ENCODE data around the gene RSPH1.

The RSPH1 gene

DNA sequence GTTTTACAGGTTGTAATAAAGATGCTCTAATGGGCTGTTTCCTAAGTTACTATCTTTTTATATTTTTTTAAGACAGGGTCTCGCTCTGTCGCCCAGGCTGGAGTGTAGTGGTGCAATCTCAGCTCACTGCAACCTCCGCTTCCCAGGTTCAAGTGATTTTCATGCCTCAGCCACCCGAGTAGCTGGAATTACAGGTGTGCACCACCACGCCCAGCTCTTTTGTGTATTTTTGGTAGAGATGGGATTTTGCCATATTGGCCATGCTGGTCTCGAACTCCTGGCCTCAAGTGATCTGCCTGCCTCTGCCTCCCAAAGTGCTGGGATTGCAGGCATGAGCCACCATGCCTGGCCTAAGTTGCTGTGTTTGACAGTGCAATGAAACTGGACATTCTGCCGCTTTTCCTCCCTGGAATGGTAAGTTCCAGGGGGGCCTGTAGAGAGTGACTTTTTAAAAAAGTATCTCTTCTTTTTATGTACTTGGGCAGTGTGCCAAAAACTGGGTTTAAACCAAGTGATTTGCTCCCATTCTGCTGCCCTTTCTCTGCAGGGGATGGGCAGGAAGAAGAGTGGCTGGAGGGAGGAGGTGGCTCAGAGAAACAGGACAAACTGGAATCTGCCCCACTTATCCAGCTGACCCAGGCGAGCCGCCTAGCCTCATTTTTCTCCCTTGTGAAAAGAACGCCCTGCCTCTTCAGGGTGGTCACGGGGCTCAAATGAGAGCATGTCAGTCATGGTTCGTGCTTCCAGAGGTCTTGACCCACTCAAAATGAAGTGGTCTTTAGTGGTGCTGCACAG lies 19.9 kb upstream of the RSPH1 start:
- Histone ChIP-seq H3K9me3 (ENCODE audit: control insufficient read depth, insufficient read depth, low read length) (no peaks in the 10 kb centered on the region), H3K9me2 (replicated peaks; ENCODE audit: control insufficient read depth, low read length) (no peaks in the 10 kb centered on the region), H3F3A (ENCODE audit: control insufficient read depth, insufficient read depth) (peaks cover 18% of the 10 kb centered on the region), H3K4me3 (ENCODE audit: low read length) (peak overlapping the region; percentile 93), H3K27me3 (ENCODE audit: control insufficient read depth, low read length) (no peaks in the 10 kb centered on the region), H4K20me1 (ENCODE audit: control insufficient read depth, insufficient read depth, low read depth, low read length) (0 out of 2 replicates have a peak, but pooled peaks cover 7% of the 10 kb centered on the region), H3K4me2 (ENCODE audit: low read length) (peak overlapping the region; percentile 90), H3K4me1 (ENCODE audit: control insufficient read depth, low read length) (peaks cover 32% of the 10 kb centered on the region), H3K79me2 (ENCODE audit: control insufficient read depth, low read length) (peaks cover 49% of the 10 kb centered on the region), H3K27ac (ENCODE audit: low read depth, low read length) (peak overlapping the region; percentile 53), H3K36me3 (ENCODE audit: control insufficient read depth, low read length) (peaks cover 48% of the 10 kb centered on the region)
- no peak for TF ChIP-seq EZH2phosphoT487 (IDR thresholded peaks at IDR 0.05; ENCODE audit: borderline replicate concordance, low read length)
- TF ChIP-seq, protein P1, sequence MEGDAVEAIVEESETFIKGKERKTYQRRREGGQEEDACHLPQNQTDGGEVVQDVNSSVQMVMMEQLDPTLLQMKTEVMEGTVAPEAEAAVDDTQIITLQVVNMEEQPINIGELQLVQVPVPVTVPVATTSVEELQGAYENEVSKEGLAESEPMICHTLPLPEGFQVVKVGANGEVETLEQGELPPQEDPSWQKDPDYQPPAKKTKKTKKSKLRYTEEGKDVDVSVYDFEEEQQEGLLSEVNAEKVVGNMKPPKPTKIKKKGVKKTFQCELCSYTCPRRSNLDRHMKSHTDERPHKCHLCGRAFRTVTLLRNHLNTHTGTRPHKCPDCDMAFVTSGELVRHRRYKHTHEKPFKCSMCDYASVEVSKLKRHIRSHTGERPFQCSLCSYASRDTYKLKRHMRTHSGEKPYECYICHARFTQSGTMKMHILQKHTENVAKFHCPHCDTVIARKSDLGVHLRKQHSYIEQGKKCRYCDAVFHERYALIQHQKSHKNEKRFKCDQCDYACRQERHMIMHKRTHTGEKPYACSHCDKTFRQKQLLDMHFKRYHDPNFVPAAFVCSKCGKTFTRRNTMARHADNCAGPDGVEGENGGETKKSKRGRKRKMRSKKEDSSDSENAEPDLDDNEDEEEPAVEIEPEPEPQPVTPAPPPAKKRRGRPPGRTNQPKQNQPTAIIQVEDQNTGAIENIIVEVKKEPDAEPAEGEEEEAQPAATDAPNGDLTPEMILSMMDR (IDR thresholded peaks at IDR 0.05; ENCODE audit: low read depth, low read length, poor library complexity, severe bottlenecking), result no peak

DNA sequence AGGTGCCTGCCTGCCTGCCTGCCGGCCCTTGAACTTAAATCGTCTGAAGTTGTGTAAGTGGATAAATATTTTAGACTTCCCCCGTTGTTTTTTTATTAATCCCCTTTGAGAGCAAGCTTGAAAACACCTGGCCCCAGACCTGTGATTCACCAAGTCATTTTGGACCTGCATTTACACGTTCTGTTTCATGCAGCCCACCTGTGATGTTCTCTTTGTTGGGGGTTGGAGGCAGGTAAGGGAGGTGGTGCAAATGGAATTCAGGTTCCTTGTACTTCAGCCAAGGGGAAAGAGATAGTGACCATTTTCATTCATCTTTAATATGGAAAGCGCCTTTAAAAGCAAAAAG lies 18.8 kb upstream of the RSPH1 start:
- Histone ChIP-seq H3K36me3 (ENCODE audit: control insufficient read depth, low read length) (peaks cover 37% of the 10 kb centered on the region), H3F3A (ENCODE audit: control insufficient read depth, insufficient read depth) (peaks cover 18% of the 10 kb centered on the region), H3K4me1 (ENCODE audit: control insufficient read depth, low read length) (peaks cover 30% of the 10 kb centered on the region), H4K20me1 (ENCODE audit: control insufficient read depth, insufficient read depth, low read depth, low read length) (0 out of 2 replicates have a peak, but pooled peaks cover 7% of the 10 kb centered on the region), H3K79me2 (ENCODE audit: control insufficient read depth, low read length) (peaks cover 41% of the 10 kb centered on the region), H3K4me3 (ENCODE audit: low read length) (peak overlapping the region; percentile 93), H3K27ac (ENCODE audit: low read depth, low read length) (peak overlapping the region; percentile 53), H3K9me3 (ENCODE audit: control insufficient read depth, insufficient read depth, low read length) (no peaks in the 10 kb centered on the region), H3K27me3 (ENCODE audit: control insufficient read depth, low read length) (no peaks in the 10 kb centered on the region), H3K4me2 (ENCODE audit: low read length) (peak overlapping the region; percentile 90), H3K9me2 (replicated peaks; ENCODE audit: control insufficient read depth, low read length) (no peaks in the 10 kb centered on the region)
- TF ChIP-seq EZH2phosphoT487 (IDR thresholded peaks at IDR 0.05; ENCODE audit: borderline replicate concordance, low read length), result no peak
- TF ChIP-seq, protein P1 (IDR thresholded peaks at IDR 0.05; ENCODE audit: low read depth, low read length, poor library complexity, severe bottlenecking), result no peak

DNA sequence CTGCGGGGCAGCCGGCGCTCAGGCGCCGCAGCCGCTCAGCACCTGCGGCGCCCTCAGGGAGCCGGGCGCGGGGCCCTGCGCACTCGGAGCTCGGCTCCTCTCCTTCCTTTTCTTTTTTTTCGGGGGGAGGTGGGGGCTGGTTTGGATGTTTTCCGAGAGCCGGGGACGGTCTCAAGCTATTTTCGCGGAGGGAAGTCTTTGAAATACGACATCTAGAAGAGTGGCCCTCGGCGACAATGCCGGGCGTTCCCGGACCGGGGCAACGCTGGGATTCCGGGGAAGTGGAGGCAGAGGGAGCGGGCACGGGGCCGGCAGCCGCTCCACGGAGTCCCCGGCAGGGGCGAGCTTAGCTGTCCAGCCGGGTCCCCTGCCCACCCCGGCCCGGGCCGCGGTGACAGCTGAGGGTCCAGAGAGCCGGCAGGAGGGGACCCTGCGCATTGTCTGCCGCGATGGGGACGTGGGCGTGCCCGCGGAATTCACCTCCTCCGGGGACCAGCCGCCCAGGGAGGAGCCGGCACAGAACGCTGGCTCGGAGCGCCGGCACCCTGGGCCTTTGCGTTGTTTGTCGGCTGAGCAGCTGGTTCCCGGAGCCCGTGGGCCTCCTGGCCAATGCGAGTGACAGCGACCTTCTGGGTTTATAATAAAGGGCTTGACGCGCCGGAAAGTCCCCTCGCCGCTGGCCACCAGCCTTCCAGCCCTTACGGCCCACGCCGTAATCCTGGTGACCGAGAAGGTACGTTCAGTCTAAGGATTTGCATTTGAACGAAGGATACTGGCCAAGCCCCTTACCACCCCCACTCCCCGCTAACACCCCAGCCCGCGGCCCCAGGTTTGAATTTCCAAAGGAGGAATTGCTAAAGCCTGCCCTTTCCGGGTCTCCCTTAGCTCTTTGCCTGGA lies 18.2 kb upstream of the RSPH1 start:
- H3K9me3 ChIP-seq (ENCODE audit: control insufficient read depth, insufficient read depth, low read length), result no peaks in the 10 kb centered on the region
- no peaks in the 10 kb centered on the region for H3K27me3 ChIP-seq (ENCODE audit: control insufficient read depth, low read length)

More for the DNA sequence above, 18.2 kb upstream of the RSPH1 start:
- H3K9me2 ChIP-seq (replicated peaks; ENCODE audit: control insufficient read depth, low read length), result no peaks in the 10 kb centered on the region
- peak overlapping the region; percentile 53 for H3K27ac ChIP-seq (ENCODE audit: low read depth, low read length)
- H3K4me2 ChIP-seq (ENCODE audit: low read length), result peak overlapping the region; percentile 90
- H4K20me1 ChIP-seq (ENCODE audit: control insufficient read depth, insufficient read depth, low read depth, low read length), result 0 out of 2 replicates have a peak, but pooled peaks cover 7% of the 10 kb centered on the region
- peak overlapping the region; percentile 93 for H3K4me3 ChIP-seq (ENCODE audit: low read length)
- TF ChIP-seq EZH2phosphoT487 (IDR thresholded peaks at IDR 0.05; ENCODE audit: borderline replicate concordance, low read length), result no peak
- TF ChIP-seq, protein P1 (IDR thresholded peaks at IDR 0.05; ENCODE audit: low read depth, low read length, poor library complexity, severe bottlenecking), result no peak
- peaks cover 31% of the 10 kb centered on the region for H3K36me3 ChIP-seq (ENCODE audit: control insufficient read depth, low read length)
- peaks cover 41% of the 10 kb centered on the region for H3K79me2 ChIP-seq (ENCODE audit: control insufficient read depth, low read length)
- H3K4me1 ChIP-seq (ENCODE audit: control insufficient read depth, low read length), result peaks cover 30% of the 10 kb centered on the region
- H3F3A ChIP-seq (ENCODE audit: control insufficient read depth, insufficient read depth), result peaks cover 18% of the 10 kb centered on the region
